GM23338 (cell line): ENCODE measurements around the gene HNRNPM. TPM values are rescaled to one million over a fixed set of nuclear protein-coding genes. Genes with fewer than 3 reads are reported as not detected.
"Not testable (repeated sequence)": the region's sequence is repeated elsewhere in the genome, so short reads cannot be mapped to it uniquely, and the experiment has no call there.

ENCODE experiments used
- ATAC-seq: fragments of 200-7000 bp; cut with Tn5 transposase; 3 replicates; pipeline ENCODE4 v1.9.1; 2020
- DNase-seq: peaks from one replicate; pipeline ENCODE4 v3.0.0-alpha.2; 2015; ENCODE audit warnings: low spot score
- H2AFZ ChIP-seq: fragments of 200-600 bp; sonication (generic); 2 replicates; pipeline ENCODE4 v1.8.0; 2016; ENCODE audit warnings: antibody characterized with exemption, mild to moderate bottlenecking, moderate library complexity
- H3F3A ChIP-seq: fragments of 200-600 bp; sonication (generic); replicated peaks from 2 replicates; pipeline ENCODE4 v1.8.0; 2017; ENCODE audit warnings: antibody characterized with exemption, mixed run types, low read depth
- H3K27ac ChIP-seq: fragments of 200-600 bp; sonication (generic); 2 replicates; pipeline ENCODE4 v1.6.1; 2016; ENCODE audit warnings: low read depth
- H3K27me3 ChIP-seq: fragments of 200-600 bp; sonication (generic); 2 replicates; pipeline ENCODE4 v1.8.0; 2016; ENCODE audit warnings: mild to moderate bottlenecking, mixed run types, moderate library complexity; ENCODE audit not compliant: insufficient read depth
- H3K36me3 ChIP-seq: fragments of 200-600 bp; sonication (generic); 2 replicates; pipeline ENCODE4 v1.8.0; 2016; ENCODE audit warnings: mild to moderate bottlenecking; ENCODE audit not compliant: insufficient read depth
- H3K4me1 ChIP-seq: fragments of 200-600 bp; sonication (generic); 2 replicates; pipeline ENCODE4 v1.8.0; 2016; ENCODE audit warnings: mild to moderate bottlenecking, moderate library complexity; ENCODE audit not compliant: insufficient read depth
- H3K4me2 ChIP-seq: fragments of 200-600 bp; sonication (generic); 2 replicates; pipeline ENCODE4 v1.7.1; 2017; ENCODE audit warnings: mixed run types
- H3K4me3 ChIP-seq: fragments of 200-600 bp; sonication (generic); 2 replicates; pipeline ENCODE4 v1.6.1; 2016; ENCODE audit warnings: mixed run types
- H3K79me2 ChIP-seq: fragments of 200-600 bp; sonication (generic); replicated peaks from 2 replicates; pipeline ENCODE4 v1.8.0; 2017; ENCODE audit warnings: mild to moderate bottlenecking; ENCODE audit not compliant: insufficient read depth
- H3K9me2 ChIP-seq: fragments of 200-600 bp; sonication (generic); 2 replicates; pipeline ENCODE4 v1.8.0; 2017; ENCODE audit not compliant: insufficient read depth
- H4K20me1 ChIP-seq: fragments of 200-600 bp; sonication (generic); replicated peaks from 2 replicates; pipeline ENCODE4 v1.8.0; 2017; ENCODE audit warnings: mild to moderate bottlenecking; ENCODE audit not compliant: insufficient read depth
- H3K27ac Mint-ChIP-seq: 2 replicates; pipeline ENCODE4 v1.8.0; 2020; ENCODE audit warnings: inconsistent platforms, mild to moderate bottlenecking, moderate library complexity, mixed read lengths
- H3K27me3 Mint-ChIP-seq: 3 replicates; pipeline ENCODE4 v1.8.0; 2022; ENCODE audit warnings: low read depth, mild to moderate bottlenecking, moderate library complexity, mixed read lengths, inconsistent platforms; ENCODE audit not compliant: insufficient read depth, poor library complexity
- H3K36me3 Mint-ChIP-seq: 3 replicates; pipeline ENCODE4 v1.8.0; 2021; ENCODE audit warnings: low read depth, mild to moderate bottlenecking, inconsistent platforms, moderate library complexity, mixed read lengths
- H3K4me1 Mint-ChIP-seq: 3 replicates; pipeline ENCODE4 v1.8.0; 2020; ENCODE audit warnings: mild to moderate bottlenecking, inconsistent platforms, mixed read lengths
- H3K4me3 Mint-ChIP-seq: 3 replicates; pipeline ENCODE4 v1.8.0; 2021; ENCODE audit warnings: moderate library complexity, mild to moderate bottlenecking, inconsistent platforms, mixed read lengths
- H3K9me3 Mint-ChIP-seq: 3 replicates; pipeline ENCODE4 v1.8.0; 2020; ENCODE audit warnings: moderate library complexity, mild to moderate bottlenecking, inconsistent platforms, mixed read lengths
- EZH2 ChIP-seq: fragments of 200-600 bp; sonication (generic); IDR thresholded peaks from one replicate; pipeline ENCODE4 v1.8.0; 2017; ENCODE audit warnings: antibody characterized with exemption, mild to moderate bottlenecking, low read depth; ENCODE audit not compliant: unreplicated experiment
- EZH2phosphoT487 ChIP-seq: fragments of 200-600 bp; sonication (generic); IDR thresholded peaks from one replicate; pipeline ENCODE4 v1.8.1; 2018; ENCODE audit warnings: antibody characterized with exemption; ENCODE audit not compliant: unreplicated experiment
- JUNB ChIP-seq: IDR thresholded peaks from one replicate; pipeline ENCODE4 v1.6.1; 2016; ENCODE audit warnings: antibody characterized with exemption; ENCODE audit not compliant: unreplicated experiment
- NANOG ChIP-seq: IDR thresholded peaks from 2 replicates; pipeline ENCODE4 v1.6.1; 2016; ENCODE audit warnings: antibody characterized with exemption, borderline replicate concordance
- POLR2AphosphoS5 ChIP-seq: IDR thresholded peaks from 2 replicates; pipeline ENCODE4 v1.6.1; 2016; ENCODE audit warnings: antibody characterized with exemption, low read depth
- ZNF114 ChIP-seq: fragments of 250-450 bp; sonication (Bioruptor Pico); IDR thresholded peaks from 2 replicates; pipeline ENCODE4 v1.5.0; 2020; ENCODE audit warnings: mild to moderate bottlenecking, moderate library complexity
- ZNF331 ChIP-seq: fragments of 250-450 bp; sonication (Bioruptor Pico); IDR thresholded peaks from 2 replicates; pipeline ENCODE4 v1.5.0; 2020; ENCODE audit warnings: low read depth, mild to moderate bottlenecking, moderate library complexity
- polyA plus RNA-seq: library from polyadenylated mRNA; unstranded; fragments of >200 nt; fragmentation: Nextera tagmentation; extraction: Ambion mirVana; gene quantifications from 2 replicates; pipeline ENCODE4 v1.2.1, GENCODE V29; 2016
- total RNA-seq: library from RNA; depleted of rRNA; stranded (reverse); fragments of >200 nt; shearing (Covaris generic); gene quantifications from 2 replicates; pipeline ENCODE4 v1.2.3, GENCODE V29; 2014
- TF ChIP-seq, protein P1 (sequence below): IDR thresholded peaks from one replicate; pipeline ENCODE4 v1.6.1; 2018; ENCODE audit warnings: antibody characterized with exemption; ENCODE audit not compliant: unreplicated experiment
- TF ChIP-seq, protein P2 (sequence below): fragments of 250-450 bp; sonication (Bioruptor Pico); IDR thresholded peaks from 2 replicates; pipeline ENCODE4 v1.5.0; 2020; ENCODE audit warnings: mild to moderate bottlenecking, moderate library complexity
- TF ChIP-seq, protein P3 (sequence below): IDR thresholded peaks from 2 replicates; pipeline ENCODE4 v1.6.1; 2016; ENCODE audit warnings: antibody characterized with exemption

HNRNPM gene
- total and polyA plus RNA-seq, 2 experiments from 2014 or later, result 291 to 389 TPM

DNA sequence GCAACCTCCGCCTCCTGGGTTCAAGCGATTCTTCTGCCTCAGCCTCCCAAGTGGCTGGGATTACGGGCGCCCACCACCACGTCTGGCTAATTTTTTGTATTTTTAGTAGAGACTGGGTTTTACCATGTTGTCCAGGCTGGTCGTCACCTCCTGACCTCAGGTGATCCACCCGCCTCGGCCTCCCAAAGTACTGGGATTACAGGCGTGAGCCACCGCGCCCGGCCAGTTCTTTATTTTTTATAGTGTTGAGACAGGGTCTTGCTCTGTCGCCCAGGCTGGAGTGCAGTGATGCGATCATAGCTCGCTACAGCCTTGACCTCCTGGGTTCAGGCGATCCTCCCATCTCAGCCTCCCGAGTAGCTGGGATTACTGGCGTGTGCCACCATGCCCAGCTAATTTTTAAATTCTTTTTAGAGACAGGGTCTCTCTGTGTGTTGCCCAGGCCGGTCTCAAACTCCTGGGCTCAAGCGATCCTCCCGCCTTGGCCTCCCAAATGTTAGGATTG is 69.8 kb downstream of the HNRNPM start:
- not testable (repeated sequence) for H3K9me3 Mint-ChIP-seq, H3K36me3 Mint-ChIP-seq, H3K27me3 ChIP-seq, H4K20me1 ChIP-seq, H3K79me2 ChIP-seq, H3K9me2 ChIP-seq, H3K36me3 ChIP-seq, H2AFZ ChIP-seq, ATAC-seq, DNase-seq, H3K4me1 ChIP-seq
- peak overlapping the region; percentile 93 for H3K4me3 Mint-ChIP-seq
- H3K27ac Mint-ChIP-seq, result peak overlapping the region; percentile 98
- peak overlapping the region; percentile 78 for H3K4me3 ChIP-seq
- peak overlapping the region; percentile 89 for H3K4me2 ChIP-seq
- peaks cover 13% of the 10 kb centered on the region for H3K4me1 Mint-ChIP-seq
- H3K27me3 Mint-ChIP-seq, result peaks cover 24% of the 10 kb centered on the region
- H3K27ac ChIP-seq, result peak overlapping the region; percentile 99
- H3F3A ChIP-seq, result peaks cover 23% of the 10 kb centered on the region

DNA sequence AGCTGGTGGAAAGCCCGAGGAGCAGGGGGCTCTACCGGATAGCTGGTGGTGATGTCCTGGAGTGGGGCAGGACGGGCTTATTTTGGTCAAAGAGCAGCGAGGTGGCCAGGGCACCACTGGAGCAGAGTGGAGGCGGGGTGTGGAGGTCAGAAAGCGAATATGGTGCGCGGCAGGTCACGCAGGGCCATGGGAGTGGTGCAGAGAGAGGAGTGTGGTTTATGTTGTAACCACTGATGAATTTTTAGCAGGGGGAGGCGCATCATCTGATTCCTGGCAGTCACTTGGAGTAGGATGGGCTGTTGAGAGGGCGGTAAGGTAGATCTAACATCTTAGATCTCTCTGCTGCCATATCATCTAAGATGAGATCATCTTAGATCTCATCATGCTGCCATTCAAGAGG is 70.5 kb downstream of the HNRNPM start:
- Histone ChIP-seq H3K9me2 (no peaks in the 10 kb centered on the region), H3K79me2 (no peaks in the 10 kb centered on the region), H3K4me2 (no peak overlapping the region), H2AFZ (no peak overlapping the region), H4K20me1 (no peaks in the 10 kb centered on the region), H3F3A (peaks cover 23% of the 10 kb centered on the region), H3K27me3 (no peaks in the 10 kb centered on the region), H3K4me1 (peaks cover 9% of the 10 kb centered on the region), H3K36me3 (no peaks in the 10 kb centered on the region), H3K4me3 (no peak overlapping the region), H3K27ac (no peak overlapping the region)
- H3K4me1 Mint-ChIP-seq, result peaks cover 13% of the 10 kb centered on the region
- no peak overlapping the region for H3K27ac Mint-ChIP-seq
- peaks cover 24% of the 10 kb centered on the region for H3K27me3 Mint-ChIP-seq
- no peak for ATAC-seq
- H3K9me3 Mint-ChIP-seq, result no peaks in the 10 kb centered on the region
- H3K4me3 Mint-ChIP-seq, result peak overlapping the region; percentile 0; the same call in 1 of the 3 replicates
- peaks cover 6% of the 10 kb centered on the region; the same call in 2 of the 3 replicates for H3K36me3 Mint-ChIP-seq
- DNase-seq, result no peak
- TF ChIP-seq, protein P1, sequence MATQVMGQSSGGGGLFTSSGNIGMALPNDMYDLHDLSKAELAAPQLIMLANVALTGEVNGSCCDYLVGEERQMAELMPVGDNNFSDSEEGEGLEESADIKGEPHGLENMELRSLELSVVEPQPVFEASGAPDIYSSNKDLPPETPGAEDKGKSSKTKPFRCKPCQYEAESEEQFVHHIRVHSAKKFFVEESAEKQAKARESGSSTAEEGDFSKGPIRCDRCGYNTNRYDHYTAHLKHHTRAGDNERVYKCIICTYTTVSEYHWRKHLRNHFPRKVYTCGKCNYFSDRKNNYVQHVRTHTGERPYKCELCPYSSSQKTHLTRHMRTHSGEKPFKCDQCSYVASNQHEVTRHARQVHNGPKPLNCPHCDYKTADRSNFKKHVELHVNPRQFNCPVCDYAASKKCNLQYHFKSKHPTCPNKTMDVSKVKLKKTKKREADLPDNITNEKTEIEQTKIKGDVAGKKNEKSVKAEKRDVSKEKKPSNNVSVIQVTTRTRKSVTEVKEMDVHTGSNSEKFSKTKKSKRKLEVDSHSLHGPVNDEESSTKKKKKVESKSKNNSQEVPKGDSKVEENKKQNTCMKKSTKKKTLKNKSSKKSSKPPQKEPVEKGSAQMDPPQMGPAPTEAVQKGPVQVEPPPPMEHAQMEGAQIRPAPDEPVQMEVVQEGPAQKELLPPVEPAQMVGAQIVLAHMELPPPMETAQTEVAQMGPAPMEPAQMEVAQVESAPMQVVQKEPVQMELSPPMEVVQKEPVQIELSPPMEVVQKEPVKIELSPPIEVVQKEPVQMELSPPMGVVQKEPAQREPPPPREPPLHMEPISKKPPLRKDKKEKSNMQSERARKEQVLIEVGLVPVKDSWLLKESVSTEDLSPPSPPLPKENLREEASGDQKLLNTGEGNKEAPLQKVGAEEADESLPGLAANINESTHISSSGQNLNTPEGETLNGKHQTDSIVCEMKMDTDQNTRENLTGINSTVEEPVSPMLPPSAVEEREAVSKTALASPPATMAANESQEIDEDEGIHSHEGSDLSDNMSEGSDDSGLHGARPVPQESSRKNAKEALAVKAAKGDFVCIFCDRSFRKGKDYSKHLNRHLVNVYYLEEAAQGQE, result no peak
- TF ChIP-seq, protein P2, sequence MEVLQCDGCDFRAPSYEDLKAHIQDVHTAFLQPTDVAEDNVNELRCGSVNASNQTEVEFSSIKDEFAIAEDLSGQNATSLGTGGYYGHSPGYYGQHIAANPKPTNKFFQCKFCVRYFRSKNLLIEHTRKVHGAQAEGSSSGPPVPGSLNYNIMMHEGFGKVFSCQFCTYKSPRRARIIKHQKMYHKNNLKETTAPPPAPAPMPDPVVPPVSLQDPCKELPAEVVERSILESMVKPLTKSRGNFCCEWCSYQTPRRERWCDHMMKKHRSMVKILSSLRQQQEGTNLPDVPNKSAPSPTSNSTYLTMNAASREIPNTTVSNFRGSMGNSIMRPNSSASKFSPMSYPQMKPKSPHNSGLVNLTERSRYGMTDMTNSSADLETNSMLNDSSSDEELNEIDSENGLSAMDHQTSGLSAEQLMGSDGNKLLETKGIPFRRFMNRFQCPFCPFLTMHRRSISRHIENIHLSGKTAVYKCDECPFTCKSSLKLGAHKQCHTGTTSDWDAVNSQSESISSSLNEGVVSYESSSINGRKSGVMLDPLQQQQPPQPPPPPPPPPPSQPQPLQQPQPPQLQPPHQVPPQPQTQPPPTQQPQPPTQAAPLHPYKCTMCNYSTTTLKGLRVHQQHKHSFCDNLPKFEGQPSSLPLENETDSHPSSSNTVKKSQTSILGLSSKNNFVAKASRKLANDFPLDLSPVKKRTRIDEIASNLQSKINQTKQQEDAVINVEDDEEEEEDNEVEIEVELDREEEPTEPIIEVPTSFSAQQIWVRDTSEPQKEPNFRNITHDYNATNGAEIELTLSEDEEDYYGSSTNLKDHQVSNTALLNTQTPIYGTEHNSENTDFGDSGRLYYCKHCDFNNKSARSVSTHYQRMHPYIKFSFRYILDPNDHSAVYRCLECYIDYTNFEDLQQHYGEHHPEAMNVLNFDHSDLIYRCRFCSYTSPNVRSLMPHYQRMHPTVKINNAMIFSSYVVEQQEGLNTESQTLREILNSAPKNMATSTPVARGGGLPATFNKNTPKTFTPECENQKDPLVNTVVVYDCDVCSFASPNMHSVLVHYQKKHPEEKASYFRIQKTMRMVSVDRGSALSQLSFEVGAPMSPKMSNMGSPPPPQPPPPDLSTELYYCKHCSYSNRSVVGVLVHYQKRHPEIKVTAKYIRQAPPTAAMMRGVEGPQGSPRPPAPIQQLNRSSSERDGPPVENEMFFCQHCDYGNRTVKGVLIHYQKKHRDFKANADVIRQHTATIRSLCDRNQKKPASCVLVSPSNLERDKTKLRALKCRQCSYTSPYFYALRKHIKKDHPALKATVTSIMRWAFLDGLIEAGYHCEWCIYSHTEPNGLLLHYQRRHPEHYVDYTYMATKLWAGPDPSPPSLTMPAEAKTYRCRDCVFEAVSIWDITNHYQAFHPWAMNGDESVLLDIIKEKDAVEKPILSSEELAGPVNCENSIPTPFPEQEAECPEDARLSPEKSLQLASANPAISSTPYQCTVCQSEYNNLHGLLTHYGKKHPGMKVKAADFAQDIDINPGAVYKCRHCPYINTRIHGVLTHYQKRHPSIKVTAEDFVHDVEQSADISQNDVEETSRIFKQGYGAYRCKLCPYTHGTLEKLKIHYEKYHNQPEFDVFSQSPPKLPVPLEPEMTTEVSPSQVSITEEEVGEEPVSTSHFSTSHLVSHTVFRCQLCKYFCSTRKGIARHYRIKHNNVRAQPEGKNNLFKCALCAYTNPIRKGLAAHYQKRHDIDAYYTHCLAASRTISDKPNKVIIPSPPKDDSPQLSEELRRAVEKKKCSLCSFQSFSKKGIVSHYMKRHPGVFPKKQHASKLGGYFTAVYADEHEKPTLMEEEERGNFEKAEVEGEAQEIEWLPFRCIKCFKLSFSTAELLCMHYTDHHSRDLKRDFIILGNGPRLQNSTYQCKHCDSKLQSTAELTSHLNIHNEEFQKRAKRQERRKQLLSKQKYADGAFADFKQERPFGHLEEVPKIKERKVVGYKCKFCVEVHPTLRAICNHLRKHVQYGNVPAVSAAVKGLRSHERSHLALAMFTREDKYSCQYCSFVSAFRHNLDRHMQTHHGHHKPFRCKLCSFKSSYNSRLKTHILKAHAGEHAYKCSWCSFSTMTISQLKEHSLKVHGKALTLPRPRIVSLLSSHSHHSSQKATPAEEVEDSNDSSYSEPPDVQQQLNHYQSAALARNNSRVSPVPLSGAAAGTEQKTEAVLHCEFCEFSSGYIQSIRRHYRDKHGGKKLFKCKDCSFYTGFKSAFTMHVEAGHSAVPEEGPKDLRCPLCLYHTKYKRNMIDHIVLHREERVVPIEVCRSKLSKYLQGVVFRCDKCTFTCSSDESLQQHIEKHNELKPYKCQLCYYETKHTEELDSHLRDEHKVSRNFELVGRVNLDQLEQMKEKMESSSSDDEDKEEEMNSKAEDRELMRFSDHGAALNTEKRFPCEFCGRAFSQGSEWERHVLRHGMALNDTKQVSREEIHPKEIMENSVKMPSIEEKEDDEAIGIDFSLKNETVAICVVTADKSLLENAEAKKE (CRISPR knock-in tag), result no peak
- TF ChIP-seq ZNF331 (CRISPR knock-in tag) (no peak), POLR2AphosphoS5 (no peak), NANOG (no peak), EZH2 (no peak), EZH2phosphoT487 (no peak), JUNB (no peak), ZNF114 (CRISPR knock-in tag) (no peak)
- TF ChIP-seq, protein P3, sequence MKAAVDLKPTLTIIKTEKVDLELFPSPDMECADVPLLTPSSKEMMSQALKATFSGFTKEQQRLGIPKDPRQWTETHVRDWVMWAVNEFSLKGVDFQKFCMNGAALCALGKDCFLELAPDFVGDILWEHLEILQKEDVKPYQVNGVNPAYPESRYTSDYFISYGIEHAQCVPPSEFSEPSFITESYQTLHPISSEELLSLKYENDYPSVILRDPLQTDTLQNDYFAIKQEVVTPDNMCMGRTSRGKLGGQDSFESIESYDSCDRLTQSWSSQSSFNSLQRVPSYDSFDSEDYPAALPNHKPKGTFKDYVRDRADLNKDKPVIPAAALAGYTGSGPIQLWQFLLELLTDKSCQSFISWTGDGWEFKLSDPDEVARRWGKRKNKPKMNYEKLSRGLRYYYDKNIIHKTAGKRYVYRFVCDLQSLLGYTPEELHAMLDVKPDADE, result no peak
